ENCODE measurements around the gene PDE5A.

Gene PDE5A

GRCh38 chr4:119632216-119632615 lies 3.6 kb upstream of the PDE5A start:
- Histone ChIP-seq H3K36me3 (ENCODE audit: low read depth) (no peaks in the 10 kb centered on the region), H3K27ac (ENCODE audit: poor library complexity, severe bottlenecking) (no peak overlapping the region), H3K9me3 (ENCODE audit: severe bottlenecking) (no peaks in the 10 kb centered on the region), H3K4me1 (ENCODE audit: insufficient read depth, poor library complexity, severe bottlenecking) (no peaks in the 10 kb centered on the region), H3K27me3 (ENCODE audit: insufficient read depth, poor library complexity, severe bottlenecking) (no peaks in the 10 kb centered on the region), H3K4me3 (ENCODE audit: severe bottlenecking) (no peak overlapping the region)
- no peak for DNase-seq (ENCODE audit: low spot score)
- ATAC-seq (ENCODE audit: low read depth): no peak
- no peak for TF ChIP-seq CTCF (IDR thresholded peaks at IDR 0.05; ENCODE audit: poor library complexity, severe bottlenecking)

GRCh38 chr4:119629142-119629471 lies 503 bp upstream of the PDE5A start:
- peak; percentile 37 for ATAC-seq (ENCODE audit: low read depth)
- H3K4me3 ChIP-seq (ENCODE audit: severe bottlenecking): peak overlapping the region; percentile 42
- no peaks in the 10 kb centered on the region for H3K9me3 ChIP-seq (ENCODE audit: severe bottlenecking)
- H3K27me3 ChIP-seq (ENCODE audit: insufficient read depth, poor library complexity, severe bottlenecking): no peaks in the 10 kb centered on the region
- TF ChIP-seq CTCF (IDR thresholded peaks at IDR 0.05; ENCODE audit: poor library complexity, severe bottlenecking): peak; percentile 76
- DNase-seq (ENCODE audit: low spot score): no peak
- H3K36me3 ChIP-seq (ENCODE audit: low read depth): no peaks in the 10 kb centered on the region
- H3K27ac ChIP-seq (ENCODE audit: poor library complexity, severe bottlenecking): no peak overlapping the region
- H3K4me1 ChIP-seq (ENCODE audit: insufficient read depth, poor library complexity, severe bottlenecking): peaks cover 3% of the 10 kb centered on the region

GRCh38 chr4:119627267-119628255 lies 1.0 kb downstream of the PDE5A start:
- peak; percentile 89 for TF ChIP-seq CTCF (IDR thresholded peaks at IDR 0.05; ENCODE audit: poor library complexity, severe bottlenecking)
- H3K4me1 ChIP-seq (ENCODE audit: insufficient read depth, poor library complexity, severe bottlenecking): peaks cover 3% of the 10 kb centered on the region
- DNase-seq (ENCODE audit: low spot score) (peak; percentile 45), ATAC-seq (ENCODE audit: low read depth) (peak; percentile 36)
- H3K4me3 ChIP-seq (ENCODE audit: severe bottlenecking): peak overlapping the region; percentile 42
- no peaks in the 10 kb centered on the region for H3K36me3 ChIP-seq (ENCODE audit: low read depth)
- no peaks in the 10 kb centered on the region for H3K9me3 ChIP-seq (ENCODE audit: severe bottlenecking)
- H3K27ac ChIP-seq (ENCODE audit: poor library complexity, severe bottlenecking): peak overlapping the region; percentile 21
- H3K27me3 ChIP-seq (ENCODE audit: insufficient read depth, poor library complexity, severe bottlenecking): no peaks in the 10 kb centered on the region

DNA sequence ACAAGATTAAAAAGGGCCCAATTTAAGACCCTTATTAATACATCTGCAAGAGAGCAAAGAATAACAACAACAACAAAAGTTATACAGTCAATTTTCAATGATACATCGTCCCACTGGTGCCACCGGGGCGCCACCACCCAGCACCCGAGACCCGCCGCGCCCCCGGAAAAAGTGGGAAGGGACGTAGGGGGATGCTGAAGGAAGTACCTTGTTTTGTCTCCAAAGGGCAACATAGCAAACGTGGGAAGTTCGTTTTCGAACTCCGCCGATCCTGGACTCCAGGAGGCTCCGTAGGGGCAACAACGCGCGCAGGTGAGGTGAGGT lies 1.7 kb downstream of the PDE5A start:
- peak overlapping the region; percentile 42 for H3K4me3 ChIP-seq (ENCODE audit: severe bottlenecking)
- no peaks in the 10 kb centered on the region for H3K9me3 ChIP-seq (ENCODE audit: severe bottlenecking)
- no peak overlapping the region for H3K27ac ChIP-seq (ENCODE audit: poor library complexity, severe bottlenecking)
- no peaks in the 10 kb centered on the region for H3K36me3 ChIP-seq (ENCODE audit: low read depth)
- H3K27me3 ChIP-seq (ENCODE audit: insufficient read depth, poor library complexity, severe bottlenecking): no peaks in the 10 kb centered on the region
- no peak for TF ChIP-seq CTCF (IDR thresholded peaks at IDR 0.05; ENCODE audit: poor library complexity, severe bottlenecking)
- DNase-seq (ENCODE audit: low spot score): no peak
- H3K4me1 ChIP-seq (ENCODE audit: insufficient read depth, poor library complexity, severe bottlenecking): peaks cover 3% of the 10 kb centered on the region
- ATAC-seq (ENCODE audit: low read depth): no peak

GRCh38 chr4:119626420-119626819 lies 2.2 kb downstream of the PDE5A start:
- DNase-seq (ENCODE audit: low spot score) (no peak), ATAC-seq (ENCODE audit: low read depth) (no peak)
- no peak overlapping the region for H3K27ac ChIP-seq (ENCODE audit: poor library complexity, severe bottlenecking)
- H3K4me1 ChIP-seq (ENCODE audit: insufficient read depth, poor library complexity, severe bottlenecking): peaks cover 3% of the 10 kb centered on the region
- H3K36me3 ChIP-seq (ENCODE audit: low read depth): no peaks in the 10 kb centered on the region
- H3K9me3 ChIP-seq (ENCODE audit: severe bottlenecking): no peaks in the 10 kb centered on the region
- TF ChIP-seq CTCF (IDR thresholded peaks at IDR 0.05; ENCODE audit: poor library complexity, severe bottlenecking): no peak
- no peaks in the 10 kb centered on the region for H3K27me3 ChIP-seq (ENCODE audit: insufficient read depth, poor library complexity, severe bottlenecking)
- H3K4me3 ChIP-seq (ENCODE audit: severe bottlenecking): peak overlapping the region; percentile 42

Data from RWPE2 (cell line).